HG02884 (cell line): ENCODE measurements around the gene PID1.
"Not testable (repeated sequence)": the region's sequence is repeated elsewhere in the genome, so short reads cannot be mapped to it uniquely, and the experiment has no call there.

Experiments used
- ATAC-seq: cut with Tn5 transposase; IDR thresholded peaks from one replicate; pipeline ENCODE4 v1.9.1; 2021; ENCODE audit warnings: mild to moderate bottlenecking, moderate library complexity; ENCODE audit not compliant: unreplicated experiment

PID1 gene

GRCh38 chr2:229220254-229220653, 50.8 kb downstream of the PID1 start:
- no peak for ATAC-seq

GRCh38 chr2:229218329-229218921, 52.7 kb downstream of the PID1 start:
- no peak for ATAC-seq

GRCh38 chr2:229212241-229212640, 58.8 kb downstream of the PID1 start:
- ATAC-seq = no peak

GRCh38 chr2:229210641-229211040, 60.4 kb downstream of the PID1 start:
- no peak for ATAC-seq

- ATAC-seq = no peak
These were observed 64.5 kb downstream of the PID1 start for GRCh38 chr2:229206548-229206947.

GRCh38 chr2:229205704-229206103, 65.4 kb downstream of the PID1 start:
- ATAC-seq = no peak

GRCh38 chr2:229202646-229203045, 68.4 kb downstream of the PID1 start:
- ATAC-seq = no peak

GRCh38 chr2:229201521-229201920, 69.6 kb downstream of the PID1 start:
- no peak for ATAC-seq

GRCh38 chr2:229199267-229199666, 71.8 kb downstream of the PID1 start:
- no peak for ATAC-seq

GRCh38 chr2:229196448-229196847, 74.6 kb downstream of the PID1 start:
- ATAC-seq = no peak

- ATAC-seq = no peak
These were observed 75.6 kb downstream of the PID1 start for GRCh38 chr2:229195346-229195947.

- no peak for ATAC-seq
These were observed 77.8 kb downstream of the PID1 start for GRCh38 chr2:229193281-229193680.

GRCh38 chr2:229191413-229191812, 79.7 kb downstream of the PID1 start:
- no peak for ATAC-seq

GRCh38 chr2:229187123-229187522, 84.0 kb downstream of the PID1 start:
- not testable (repeated sequence) for ATAC-seq

GRCh38 chr2:229181641-229182040, 89.4 kb downstream of the PID1 start:
- ATAC-seq = no peak

- ATAC-seq = no peak
These were observed 90.4 kb downstream of the PID1 start for GRCh38 chr2:229180658-229181057.

GRCh38 chr2:229179628-229180027, 91.5 kb downstream of the PID1 start:
- ATAC-seq = no peak

GRCh38 chr2:229178706-229179105, 92.4 kb downstream of the PID1 start:
- ATAC-seq = no peak

- no peak for ATAC-seq
These were observed 93.0 kb downstream of the PID1 start for GRCh38 chr2:229178117-229178516.

- no peak for ATAC-seq
These were observed 95.0 kb downstream of the PID1 start for GRCh38 chr2:229176136-229176535.

- no peak for ATAC-seq
These were observed 95.6 kb downstream of the PID1 start for GRCh38 chr2:229175497-229175863.

- no peak for ATAC-seq
These were observed 96.1 kb downstream of the PID1 start for GRCh38 chr2:229174794-229175496.
